Kasumi-1 (cell line): ENCODE results near the gene EPHA3.

ENCODE experiments used
- DNase-seq, 2 experiments: peaks; one replicate each; lab custom pipeline; 2025; lab: John Stamatoyannopoulos, UW

Gene EPHA3

DNA sequence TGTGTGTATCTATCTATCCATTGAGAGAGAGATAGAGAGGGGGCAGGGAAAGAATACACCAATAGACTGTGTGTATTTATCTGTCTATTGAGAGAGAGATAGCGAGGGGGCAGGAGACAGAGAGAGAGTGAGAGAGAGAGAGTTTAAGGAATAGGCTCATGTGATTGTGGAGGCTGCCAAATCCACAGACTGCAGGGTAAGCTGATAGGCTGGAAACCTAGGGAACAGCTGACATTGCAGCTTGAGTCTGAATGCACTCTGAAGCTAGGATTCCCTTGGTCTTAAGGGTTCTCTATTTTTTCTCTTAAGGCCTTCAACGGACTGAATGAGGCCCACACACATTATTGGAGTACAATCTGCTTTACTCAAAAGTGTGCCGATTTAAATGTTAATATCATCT lies 255.8 kb downstream of the EPHA3 start:
- DNase-seq: no peak

DNA sequence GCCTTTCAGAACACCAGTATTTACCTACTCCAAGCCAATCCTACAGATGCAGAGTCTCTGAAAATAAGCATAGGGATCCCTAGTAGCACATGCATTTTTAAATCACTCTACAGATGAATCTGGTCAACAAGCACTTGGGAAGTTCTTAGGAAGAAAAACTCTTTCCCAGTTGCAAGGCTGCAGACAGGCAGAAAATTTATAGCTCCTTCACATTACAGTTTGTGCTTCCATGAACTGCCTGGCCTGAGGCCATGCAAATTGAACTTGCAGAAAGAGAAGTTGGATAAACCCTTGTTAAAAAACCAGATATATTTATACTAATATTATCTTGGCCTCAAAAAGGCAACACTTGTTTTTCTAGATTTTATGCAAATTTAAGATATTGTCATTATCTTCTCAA lies 256.9 kb downstream of the EPHA3 start:
- DNase-seq: no peak

DNA sequence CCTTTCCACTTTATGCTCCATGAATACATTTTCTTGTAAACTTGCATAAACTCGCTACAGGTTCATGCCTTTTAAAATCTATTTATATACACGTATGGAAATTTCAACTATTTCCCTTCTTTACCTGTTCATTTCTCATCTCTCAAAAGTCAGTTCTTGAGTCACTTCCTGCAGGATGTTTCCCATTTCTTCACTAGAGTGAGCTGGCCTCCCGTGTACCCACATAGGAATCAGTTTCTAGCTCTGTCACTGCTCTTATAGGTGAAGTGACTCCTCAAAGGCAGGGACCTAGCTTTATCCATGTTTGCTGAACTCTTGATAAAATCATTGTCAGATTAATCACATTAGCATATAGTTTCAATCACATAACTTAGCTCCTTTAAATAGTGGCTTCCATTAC lies 259.7 kb downstream of the EPHA3 start:
- DNase-seq: no peak

GRCh38 chr3:89368846-89369245 lies 261.4 kb downstream of the EPHA3 start:
- DNase-seq: no peak

DNA sequence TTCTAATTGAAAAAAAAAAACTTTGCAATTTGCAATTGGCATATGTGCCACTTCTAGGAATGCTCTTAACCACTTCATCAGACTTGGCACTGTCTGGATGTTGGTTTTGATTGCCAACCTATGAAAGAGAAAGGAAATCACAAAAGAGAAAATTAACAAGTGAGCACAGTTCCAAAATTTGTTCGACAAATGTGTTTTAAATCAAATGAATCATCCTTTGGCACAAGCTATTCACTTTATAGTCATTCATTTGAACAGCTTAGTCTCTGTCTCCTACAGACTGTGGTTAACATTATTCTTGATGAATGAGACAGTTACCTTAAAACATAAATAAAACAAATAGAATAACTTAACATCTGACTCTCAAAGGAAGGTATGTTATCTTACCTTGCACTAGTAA lies 265.0 kb downstream of the EPHA3 start:
- DNase-seq: no peak

DNA sequence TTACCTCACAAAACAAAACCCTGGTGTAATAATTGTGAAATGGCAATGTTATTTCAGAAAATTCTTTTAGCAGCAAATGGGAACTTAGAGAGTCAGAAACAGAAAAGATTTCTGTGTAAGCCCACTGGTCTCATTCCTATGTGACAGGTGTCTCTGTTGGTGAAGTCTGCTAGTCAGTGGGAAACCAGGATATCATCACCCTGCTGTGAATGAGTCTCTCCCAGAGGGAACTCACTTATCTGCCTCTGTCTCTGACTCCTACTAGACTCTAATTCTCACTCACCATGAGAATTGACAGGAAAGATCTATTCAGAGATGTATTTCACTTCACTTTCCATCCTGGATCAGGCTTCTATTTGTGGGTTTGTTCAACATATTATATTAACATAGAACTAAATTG lies 266.0 kb downstream of the EPHA3 start:
- no peak for DNase-seq

DNA sequence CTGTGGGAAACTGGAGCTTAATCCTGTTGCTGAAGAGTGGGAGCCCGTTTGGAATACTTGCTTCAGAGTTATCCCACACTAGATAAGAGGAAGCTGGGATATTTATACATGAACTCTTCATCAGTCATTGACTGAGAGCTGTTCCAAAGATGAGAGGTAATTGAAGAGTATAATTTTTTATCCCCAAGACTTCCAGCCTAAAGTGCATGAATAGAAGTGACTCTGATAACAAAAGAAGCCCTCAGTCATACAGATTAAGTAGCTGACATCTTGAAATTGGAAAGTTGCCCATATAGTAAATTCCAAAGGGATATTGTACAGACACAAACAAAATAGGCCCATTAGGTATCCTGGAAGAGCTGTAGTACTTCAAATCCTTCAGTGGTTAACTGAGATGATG lies 268.0 kb downstream of the EPHA3 start:
- no peak for DNase-seq

DNA sequence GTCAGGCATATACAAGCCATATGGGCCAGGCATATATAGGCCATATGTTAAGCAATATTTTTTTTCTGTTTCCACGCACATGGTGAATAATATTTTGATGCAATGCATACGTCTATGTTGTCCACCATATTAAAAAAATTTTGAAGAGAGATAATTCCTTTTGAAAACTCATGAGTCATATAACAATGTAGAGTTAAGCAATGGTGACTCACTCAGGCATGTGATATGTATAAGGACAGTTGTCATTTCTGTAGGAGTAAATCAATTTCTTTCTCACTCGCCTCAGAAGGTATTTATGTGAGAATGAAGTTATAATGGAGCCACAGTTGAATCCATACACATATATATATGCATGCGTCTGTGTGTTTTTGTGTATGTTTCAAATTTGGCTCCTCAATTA lies 272.6 kb downstream of the EPHA3 start:
- DNase-seq: no peak

DNA sequence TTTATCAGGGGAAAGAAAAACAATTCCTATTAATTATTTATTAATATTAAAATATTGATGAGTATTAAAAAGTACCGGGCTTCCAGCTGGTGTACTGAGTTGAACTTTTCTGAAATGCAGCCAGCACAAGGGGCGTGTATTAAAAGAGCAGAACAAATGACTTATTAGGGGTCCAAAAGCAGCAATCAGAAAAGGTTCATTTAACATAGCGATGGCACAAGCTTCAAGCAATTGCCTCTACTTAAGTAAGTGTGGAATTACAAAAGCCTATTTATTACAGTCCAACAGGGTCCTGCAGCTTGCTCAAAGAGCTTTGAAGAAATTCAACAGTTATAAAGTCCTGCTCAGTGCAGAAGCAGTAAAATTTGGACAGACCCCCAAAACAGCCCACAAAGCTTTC lies 285.6 kb downstream of the EPHA3 start:
- no peak for DNase-seq

DNA sequence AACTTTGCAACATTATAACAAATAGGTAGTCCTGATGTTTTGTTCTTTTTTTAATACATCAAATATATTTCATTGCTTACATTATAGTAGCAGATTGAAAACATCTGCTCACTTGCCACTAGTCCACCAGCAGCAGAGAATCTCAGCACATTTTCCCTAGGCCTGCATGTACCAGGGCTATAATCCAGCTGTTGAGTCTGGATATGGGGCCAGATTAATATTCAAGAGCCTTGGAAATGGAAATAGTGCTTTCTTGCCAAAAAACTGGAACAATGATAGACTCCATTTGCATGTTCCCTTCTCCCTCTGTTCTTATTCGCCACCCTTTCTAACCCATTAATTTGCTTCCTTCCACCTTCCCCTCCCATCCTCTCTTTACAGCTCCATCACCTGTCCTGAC lies 288.0 kb downstream of the EPHA3 start:
- DNase-seq: no peak

- no peak for DNase-seq
Measured at GRCh38 chr3:89395996-89396395, 288.6 kb downstream of the EPHA3 start.

GRCh38 chr3:89402051-89402450 lies 294.6 kb downstream of the EPHA3 start:
- DNase-seq: no peak

- DNase-seq: no peak
Measured at GRCh38 chr3:89405176-89405575, 297.8 kb downstream of the EPHA3 start.

- DNase-seq: no peak
Measured at GRCh38 chr3:89405593-89405992, 298.2 kb downstream of the EPHA3 start.

DNA sequence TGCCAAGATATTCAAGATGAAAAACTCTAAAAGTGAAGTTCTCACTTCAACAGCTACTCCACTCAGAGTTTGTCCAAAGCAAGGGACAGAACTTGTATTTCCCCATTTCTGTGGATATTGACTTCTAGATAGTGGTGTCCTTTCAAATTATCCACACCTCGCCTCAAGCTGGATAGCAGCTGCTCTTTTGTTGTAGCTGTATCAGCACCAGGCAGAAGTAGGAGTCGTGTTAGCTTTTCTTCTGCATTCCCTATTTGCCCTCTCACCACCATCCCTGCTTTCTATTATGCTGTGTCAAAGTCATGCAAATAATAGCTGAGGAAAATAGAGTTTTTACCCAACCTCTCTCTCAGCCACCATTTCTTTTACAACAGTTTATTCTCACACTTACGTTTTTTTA lies 303.8 kb downstream of the EPHA3 start:
- DNase-seq: no peak

- DNase-seq: no peak
Measured at GRCh38 chr3:89414270-89414669, 306.8 kb downstream of the EPHA3 start.

- DNase-seq: no peak
Measured at GRCh38 chr3:89419647-89420241, 312.3 kb downstream of the EPHA3 start.

- DNase-seq: no peak
Measured at GRCh38 chr3:89426060-89426459, 318.6 kb downstream of the EPHA3 start.

- DNase-seq: no peak
Measured at GRCh38 chr3:89434621-89435380, 327.4 kb downstream of the EPHA3 start.

GRCh38 chr3:89436846-89437245 lies 329.4 kb downstream of the EPHA3 start:
- DNase-seq: no peak

DNA sequence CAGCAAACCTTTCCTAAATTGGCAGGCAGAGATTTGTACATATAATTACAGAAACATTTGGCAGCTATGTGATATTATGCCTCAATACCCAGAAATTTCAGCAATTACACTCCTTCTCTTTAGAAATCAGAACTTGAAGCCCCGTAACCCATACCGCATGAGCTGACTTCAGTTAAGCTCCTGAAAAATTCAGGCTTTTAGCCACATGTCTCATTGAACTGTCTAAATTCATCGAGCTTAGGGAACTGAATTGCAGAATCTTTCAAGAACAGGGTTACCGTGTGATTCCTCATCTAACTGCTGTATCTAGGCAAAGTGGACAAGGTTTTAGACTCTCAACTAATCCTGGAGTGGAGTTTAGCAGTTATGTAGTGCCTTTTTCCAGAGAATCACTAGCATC lies 333.0 kb downstream of the EPHA3 start:
- no peak for DNase-seq

GRCh38 chr3:89441141-89441540 lies 333.7 kb downstream of the EPHA3 start:
- DNase-seq: no peak

DNA sequence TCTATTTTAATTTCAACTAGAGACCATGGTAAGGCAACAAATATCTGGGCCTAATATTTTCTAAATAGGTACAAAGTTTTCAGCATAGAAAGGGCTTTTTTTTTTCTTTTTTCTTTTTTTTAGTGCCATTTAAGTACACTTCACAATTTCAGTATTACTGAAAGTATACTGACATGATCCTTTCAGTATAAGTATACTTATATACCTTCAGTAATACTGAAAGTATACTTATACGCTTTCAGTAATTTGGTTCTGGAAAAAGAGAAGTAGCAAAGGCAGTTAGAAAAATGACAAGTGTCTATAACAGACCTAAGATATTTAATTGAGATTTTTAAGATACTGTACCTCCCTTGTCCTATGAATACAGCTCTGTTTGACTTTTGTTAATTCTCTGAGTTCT lies 339.2 kb downstream of the EPHA3 start:
- no peak for DNase-seq

- no peak for DNase-seq
Measured at GRCh38 chr3:89447243-89447642, 339.8 kb downstream of the EPHA3 start.
